Measurements from ENCODE around the gene PJA2. TPM values are rescaled to one million over a fixed set of nuclear protein-coding genes. Genes with fewer than 3 reads are reported as not detected.

The PJA2 gene
- total RNA-seq, 1 donor from 2014 or later: 174 TPM

DNA sequence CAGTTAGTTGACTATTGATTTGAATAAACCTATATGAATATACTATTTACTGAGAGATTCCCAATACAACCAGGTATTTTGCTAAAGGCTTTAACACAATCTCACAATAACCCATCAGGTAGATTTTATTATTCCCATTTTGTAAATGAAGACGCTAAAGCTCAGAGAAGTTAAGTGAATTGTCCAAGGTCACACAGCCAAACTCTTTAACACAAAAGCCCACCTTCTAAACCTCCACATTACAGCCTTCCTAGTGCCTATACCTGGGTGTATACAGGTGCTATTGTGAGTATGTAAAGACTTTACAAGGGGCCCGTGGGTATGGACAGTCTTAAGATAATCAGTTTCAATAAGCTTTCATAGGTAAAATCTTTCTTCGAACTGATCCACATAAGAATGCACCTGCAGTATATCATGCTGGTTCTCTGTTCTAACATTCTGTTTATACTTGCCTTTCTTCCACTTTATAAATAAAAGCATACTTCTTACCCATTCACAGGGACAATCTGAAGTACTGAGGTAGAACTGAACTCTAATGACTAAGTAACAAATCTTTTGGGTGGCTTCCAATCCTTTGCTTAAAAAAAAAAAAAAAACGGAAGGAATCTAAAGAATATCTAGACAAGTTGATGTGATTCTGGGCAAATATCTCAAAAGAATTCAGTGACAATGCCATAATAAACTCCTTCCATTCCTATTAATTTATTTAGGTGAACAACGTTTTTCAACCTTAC is 59.1 kb downstream of the PJA2 start:
- no peak for DNase-seq (ENCODE audit: low read depth)

- peak; percentile 29 for DNase-seq (ENCODE audit: low read depth)
Observed at GRCh38 chr5:109349388-109349787, 60.4 kb downstream of the PJA2 start.

- peak; percentile 33 for DNase-seq (ENCODE audit: low read depth)
Observed at GRCh38 chr5:109347252-109347888, 62.4 kb downstream of the PJA2 start.

DNA sequence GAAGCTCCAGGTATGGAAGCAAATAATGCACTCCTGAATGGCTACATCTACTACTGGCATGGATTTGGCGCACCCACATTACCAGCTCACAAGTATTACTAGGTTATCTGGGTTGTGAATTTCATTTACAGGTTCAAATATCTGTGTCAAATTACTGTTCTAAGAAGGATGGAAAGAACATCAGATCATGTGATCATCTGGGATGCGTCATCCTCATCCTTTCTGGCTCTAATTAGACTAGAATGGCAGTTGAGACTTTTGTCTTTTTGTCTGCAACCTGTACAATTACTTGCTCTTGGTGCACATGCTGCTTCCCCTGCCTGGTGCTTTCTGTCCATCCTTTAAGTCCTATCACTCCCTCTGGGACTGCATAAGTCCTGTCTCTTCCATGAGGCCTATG is 64.1 kb downstream of the PJA2 start:
- no peak for DNase-seq (ENCODE audit: low read depth)

GRCh38 chr5:109340351-109340750 is 69.4 kb downstream of the PJA2 start:
- no peak for DNase-seq (ENCODE audit: low read depth)

DNA sequence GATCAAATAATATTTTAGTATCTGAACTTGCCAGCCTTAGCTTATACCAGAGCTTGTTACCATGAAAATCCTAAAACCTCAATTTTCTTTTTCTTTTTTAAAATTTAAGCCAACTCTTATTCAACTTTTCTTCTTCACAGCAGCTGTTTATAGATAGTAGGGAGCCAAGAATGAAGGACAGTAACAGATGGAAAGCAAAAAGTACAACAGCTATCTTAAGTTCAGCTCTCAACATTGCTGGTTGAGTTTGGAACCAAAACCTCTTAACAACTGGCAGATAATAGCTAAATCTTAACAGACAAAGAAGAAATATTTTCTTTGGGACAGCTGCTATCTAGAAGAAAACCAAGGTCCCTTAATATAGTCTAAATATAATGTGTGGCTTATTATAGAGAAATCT is 74.7 kb downstream of the PJA2 start:
- peak; percentile 94 for DNase-seq (ENCODE audit: low read depth)

GRCh38 chr5:109334056-109334455 is 75.7 kb downstream of the PJA2 start:
- no peak for DNase-seq (ENCODE audit: low read depth)

DNA sequence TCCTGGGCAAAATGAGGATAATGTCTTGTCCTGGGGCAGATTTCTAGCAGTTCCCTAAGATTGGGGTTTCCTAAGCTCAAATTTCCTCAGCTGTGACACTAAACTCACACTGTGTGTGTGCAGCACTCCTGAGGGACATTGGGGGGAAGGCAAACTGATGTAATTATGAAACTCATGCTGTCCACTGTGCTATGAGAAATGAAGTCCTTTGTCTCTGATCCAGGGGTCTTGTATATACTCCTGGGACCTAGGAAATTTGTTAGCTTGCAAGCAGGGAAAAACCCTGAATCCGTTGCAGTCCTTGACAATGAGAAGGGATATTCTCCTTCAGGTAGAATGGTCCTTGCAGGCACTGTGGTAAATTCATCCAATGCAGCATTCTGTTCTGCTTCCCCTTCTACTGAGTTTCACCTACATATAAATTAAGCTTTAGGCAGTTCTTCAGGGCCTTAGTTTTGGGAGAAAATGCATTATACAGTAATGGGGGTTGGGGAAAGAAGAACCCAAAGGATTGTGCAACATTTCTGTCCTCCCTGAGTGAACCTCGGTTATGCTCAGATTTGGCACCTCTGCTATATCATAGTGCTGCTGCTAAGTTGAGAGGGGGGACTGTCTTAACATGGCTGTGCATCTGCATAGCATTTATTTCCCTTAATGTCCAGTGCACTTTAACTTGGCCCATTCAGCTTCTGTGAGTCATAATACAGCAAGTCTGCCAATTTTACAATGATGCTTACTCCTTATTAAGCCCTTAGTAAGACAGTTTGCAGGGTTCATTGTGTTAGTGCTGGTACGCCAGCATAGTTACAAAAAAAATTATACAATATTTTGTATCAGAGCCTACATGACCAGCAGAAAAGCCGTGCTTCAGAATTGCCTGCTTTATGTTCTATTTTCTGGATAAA is 80.2 kb downstream of the PJA2 start:
- peak; percentile 53 for DNase-seq (ENCODE audit: low read depth)

DNA sequence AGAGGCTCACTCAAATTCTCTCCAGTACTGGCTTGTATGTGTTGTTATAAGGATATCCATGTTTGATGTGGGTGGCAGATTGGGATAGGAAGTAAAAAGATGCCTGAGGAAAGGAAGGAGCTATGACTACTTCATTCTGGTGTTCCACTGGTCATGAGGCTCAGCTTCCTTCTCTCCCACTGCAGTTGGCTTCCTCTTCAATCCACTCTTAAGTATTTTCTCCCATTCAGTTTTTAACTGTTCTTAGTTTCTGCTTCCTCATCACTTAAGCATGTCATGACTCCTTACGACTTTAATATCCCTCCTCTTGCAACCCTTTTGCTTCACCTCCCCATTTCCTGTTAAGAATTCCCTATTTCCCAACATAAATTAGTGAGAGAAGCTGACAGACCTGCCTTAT is 81.1 kb downstream of the PJA2 start:
- DNase-seq (ENCODE audit: low read depth): no peak

GRCh38 chr5:109327570-109327969 is 82.2 kb downstream of the PJA2 start:
- DNase-seq (ENCODE audit: low read depth): no peak

DNA sequence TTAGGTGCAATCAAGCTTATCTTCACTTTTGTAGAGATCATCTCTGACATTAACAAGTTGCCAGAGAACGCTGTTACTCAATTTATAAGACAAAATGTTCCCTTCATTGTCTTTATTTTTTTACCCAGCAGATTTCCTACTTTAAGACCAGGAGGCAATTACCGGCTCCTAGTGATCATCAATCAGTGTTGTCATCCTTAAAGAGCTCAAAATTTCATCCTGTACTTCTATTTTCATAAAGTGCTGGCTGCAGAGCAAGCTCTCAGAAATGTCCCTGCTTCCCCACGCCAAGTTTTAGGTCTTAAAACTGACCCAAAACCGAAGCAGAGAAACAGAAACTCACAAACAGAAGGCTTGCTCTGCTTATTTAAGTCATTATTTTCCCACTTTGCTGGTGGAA is 82.9 kb downstream of the PJA2 start:
- DNase-seq (ENCODE audit: low read depth): no peak

GRCh38 chr5:109325456-109325855 is 84.3 kb downstream of the PJA2 start:
- DNase-seq (ENCODE audit: low read depth): no peak

DNA sequence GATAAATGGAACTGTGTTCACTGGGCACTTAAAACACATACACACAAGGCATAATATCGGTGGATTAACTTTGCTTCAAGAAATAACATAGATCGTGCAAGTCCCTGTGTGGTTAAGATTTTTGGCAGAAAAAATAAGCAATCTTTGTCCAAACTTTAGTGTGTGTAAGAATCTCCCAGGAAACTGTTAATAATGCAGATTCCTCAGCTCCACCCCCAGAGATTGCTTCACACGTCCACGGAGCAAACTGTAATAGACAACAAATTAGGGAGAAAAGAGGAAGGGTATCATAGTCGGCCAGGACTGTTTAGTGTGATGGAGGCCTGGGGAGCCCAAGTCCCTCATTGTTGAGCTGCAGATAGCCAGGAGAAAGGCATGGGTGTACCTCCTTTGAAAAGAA is 84.8 kb downstream of the PJA2 start:
- no peak for DNase-seq (ENCODE audit: low read depth)

DNA sequence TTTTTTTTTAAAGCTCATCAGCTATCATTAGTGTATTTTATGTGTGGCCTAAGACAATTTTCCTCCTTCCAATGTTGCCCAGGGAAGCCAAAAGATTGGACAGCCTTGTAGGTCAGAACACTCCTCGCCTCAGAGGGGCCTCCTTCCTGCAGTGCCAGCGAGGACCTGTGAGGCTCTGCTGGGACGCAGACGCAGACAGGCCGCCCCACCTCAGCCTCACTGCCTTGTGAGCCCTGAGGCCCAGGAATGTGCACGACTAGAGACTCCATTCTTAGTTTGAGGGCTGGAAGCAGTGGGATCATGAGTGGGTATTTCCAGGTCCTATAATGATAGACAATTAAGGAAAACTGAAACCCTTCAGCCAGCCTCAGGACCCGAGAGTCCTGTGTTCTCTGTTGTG is 85.4 kb downstream of the PJA2 start:
- DNase-seq (ENCODE audit: low read depth): no peak

DNA sequence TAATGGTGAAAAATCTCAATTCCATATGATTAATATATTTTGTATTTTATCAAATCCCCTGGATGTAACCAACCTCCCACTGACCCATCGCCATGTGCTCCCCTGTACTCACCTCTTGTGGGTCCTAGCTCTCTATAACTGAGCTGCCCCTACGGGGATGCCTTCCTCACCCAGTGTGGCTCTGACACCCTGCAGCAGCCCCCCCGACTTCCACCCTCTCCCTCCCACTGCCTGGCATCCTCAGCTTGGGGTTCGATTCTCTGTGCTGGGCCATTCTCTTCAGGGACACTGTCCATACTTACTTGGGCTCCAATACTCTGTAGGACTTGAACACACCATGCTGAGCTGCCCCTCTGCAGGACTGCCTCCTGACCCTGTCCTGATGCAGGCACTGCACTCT is 87.1 kb downstream of the PJA2 start:
- no peak for DNase-seq (ENCODE audit: low read depth)

DNA sequence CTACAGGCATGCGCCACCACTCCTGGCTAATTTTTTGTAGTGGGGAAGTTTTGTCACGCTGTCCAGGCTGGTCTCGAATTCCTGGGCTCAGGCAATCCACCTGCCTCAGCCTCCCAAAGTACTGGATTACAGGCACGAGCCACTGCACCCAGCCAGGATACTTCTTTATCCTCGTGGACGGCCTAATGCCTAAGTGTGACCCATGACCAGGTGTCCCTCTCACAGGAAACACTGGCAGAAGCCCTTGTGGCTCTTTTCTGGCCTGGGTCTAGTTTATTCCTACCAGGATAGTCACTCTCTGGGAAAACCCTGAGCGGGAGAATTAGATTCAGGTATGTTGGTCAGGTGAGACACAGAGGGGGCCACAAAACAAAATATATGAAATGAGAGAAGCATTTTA is 90.4 kb downstream of the PJA2 start:
- DNase-seq (ENCODE audit: low read depth): no peak

- no peak for DNase-seq (ENCODE audit: low read depth)
Observed at GRCh38 chr5:109318455-109319108, 91.2 kb downstream of the PJA2 start.

DNA sequence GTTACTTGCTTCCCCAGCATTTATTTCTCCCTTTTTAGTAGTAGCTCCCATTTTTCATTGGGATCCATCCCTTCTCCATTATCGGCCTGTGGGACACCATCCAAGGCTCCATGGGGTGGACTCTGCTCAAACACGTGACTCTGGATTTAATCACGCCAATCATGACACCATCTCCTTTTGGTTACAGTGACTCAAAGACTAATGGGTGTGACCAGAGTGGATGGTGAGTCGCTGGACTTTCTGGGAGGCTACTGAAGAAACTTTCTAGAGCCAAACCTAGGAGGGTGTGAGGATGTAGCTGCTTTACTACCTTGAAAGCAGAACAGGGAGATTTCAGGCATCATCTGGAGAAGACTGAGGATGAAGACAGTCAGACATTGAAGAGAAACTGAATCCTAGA is 93.1 kb downstream of the PJA2 start:
- DNase-seq (ENCODE audit: low read depth): peak; percentile 67

DNA sequence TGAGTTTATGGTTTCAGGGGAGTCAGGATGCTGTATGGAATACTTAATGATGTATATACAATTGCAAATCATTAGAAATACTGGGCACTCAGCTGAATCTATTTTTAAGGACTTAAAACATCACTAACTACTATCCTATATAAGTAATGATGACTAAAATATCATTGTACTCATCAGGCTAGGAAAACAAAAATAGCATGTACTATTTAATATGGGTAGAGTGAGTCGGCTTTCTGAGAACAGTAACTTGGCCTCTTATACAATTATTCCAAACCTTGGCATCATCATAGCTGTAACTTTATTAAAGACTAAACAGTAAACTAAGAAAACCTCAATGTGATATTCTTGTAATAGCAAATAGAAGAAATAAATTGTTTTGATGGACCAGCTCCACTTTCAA is 94.5 kb downstream of the PJA2 start:
- DNase-seq (ENCODE audit: low read depth): peak; percentile 64

- no peak for DNase-seq (ENCODE audit: low read depth)
Observed at GRCh38 chr5:109313127-109313526, 96.6 kb downstream of the PJA2 start.

GRCh38 chr5:109312695-109313094 is 97.1 kb downstream of the PJA2 start:
- DNase-seq (ENCODE audit: low read depth): no peak

DNA sequence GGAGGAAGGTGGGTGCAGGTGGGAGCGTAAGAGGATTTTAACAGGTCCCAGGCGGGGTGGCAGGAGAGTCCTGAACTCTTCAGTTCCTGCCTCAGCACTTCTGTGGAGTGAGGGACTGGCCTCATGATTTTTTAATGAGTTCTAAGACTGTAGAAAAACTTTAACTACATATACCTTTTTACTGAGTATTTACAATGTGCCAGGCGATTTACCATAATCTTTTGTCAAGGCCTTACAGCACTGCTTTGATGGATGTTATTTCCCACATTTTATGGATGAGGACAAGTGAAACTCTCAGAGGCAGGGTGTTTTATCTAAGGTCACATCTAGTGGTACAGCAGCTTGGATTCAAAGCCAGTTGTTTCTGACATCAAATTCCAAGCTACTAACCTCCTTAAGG is 99.5 kb downstream of the PJA2 start:
- no peak for DNase-seq (ENCODE audit: low read depth)
